Ovary (tissue), 9 donors: ENCODE results near the gene HYAL4. TPM values are rescaled to one million over a fixed set of nuclear protein-coding genes. Genes with fewer than 3 reads are reported as not detected.

Source experiments
- DNase-seq, 5 donors: peaks; one replicate each; pipeline ENCODE4 v3.0.0-alpha.2; 2019 to 2020
- H3K27ac ChIP-seq, 2 donors: fragments of 200-600 bp; one replicate each; pipeline versions ENCODE4 v1.5.1 to v1.8.0; 2019 to 2022
- H3K27me3 ChIP-seq: fragments of 200-600 bp; one replicate; pipeline ENCODE4 v1.8.0; 2022
- H3K36me3 ChIP-seq: fragments of 200-600 bp; sonication (generic); one replicate; pipeline ENCODE4 v1.5.1; 2019
- H3K4me1 ChIP-seq: one replicate; pipeline ENCODE4 v1.8.1; 2013; ENCODE audit warnings: mild to moderate bottlenecking, moderate library complexity; ENCODE audit not compliant: insufficient read depth
- H3K4me3 ChIP-seq: fragments of 200-600 bp; sonication (generic); one replicate; pipeline ENCODE4 v1.5.1; 2017
- H3K9me3 ChIP-seq, 2 donors: fragments of 200-600 bp in 1 of 2; sonication (generic) in 1 of 2; one replicate each; pipeline versions ENCODE4 v1.5.1 to v1.8.1; 2013 to 2019; ENCODE audit warnings: mild to moderate bottlenecking in 1 of 2, moderate library complexity in 1 of 2
- EP300 ChIP-seq: sonication (generic); formaldehyde crosslinking; IDR thresholded peaks from one replicate; pipeline ENCODE4 v1.6.1; 2017; ENCODE audit warnings: antibody characterized with exemption
- POLR2A ChIP-seq: fragments of 450-650 bp; IDR thresholded peaks from one replicate; pipeline ENCODE4 v1.6.1; 2017; ENCODE audit warnings: antibody characterized with exemption, mild to moderate bottlenecking, moderate library complexity
- WGBS, 3 donors: extraction: QIAGEN DNeasy Blood & Tissue Kit in 1 of 3; methylation state at CpG; one replicate each; pipeline versions ENCODE4 v1.1.5 to v1.1.7; 2013 to 2017; 5-methylcytosine and 5-hydroxymethylcytosine counted together
- intact Hi-C, 4 donors: fragments of 100-400 bp; cut with DNase I; formaldehyde crosslinking; loops; one replicate each; pipeline versions ENCODE4 v1.11.0 to v1.15.1; 2022 to 2023
- polyA plus RNA-seq, 2 donors: library from polyadenylated mRNA; stranded (reverse); fragments of 200-250 nt in 1 of 2; fragments of 350-450 nt in 1 of 2; fragmentation: Illumina TruSeq in 1 of 2; extraction: RNeasy Lipid Tissue Mini Kit (QIAGEN cat#74804) in 1 of 2; gene quantifications; one replicate each; pipeline ENCODE4 v1.2.3, GENCODE V29; 2013 to 2014
- total RNA-seq, 7 donors: library from RNA; depleted of rRNA in 2 of 7; stranded (reverse); fragments of >200 nt in 2 of 7; fragmentation: NEBNext Ultra II Directional in 3 of 7; extraction: Animal tissue kit (Norgen Biotek cat#: 25700) in 3 of 7; gene quantifications; one replicate each; pipeline versions ENCODE4 v1.1.0 to v1.2.4, GENCODE V29; 2016 to 2023
- TF ChIP-seq, protein P1 (sequence below), 3 donors: fragments of 450-650 bp in 2 of 3; fragments of 200-600 bp in 1 of 3; IDR thresholded peaks; one replicate each; pipeline versions ENCODE4 v1.5.1 to v1.8.0; 2016 to 2022; ENCODE audit warnings: antibody characterized with exemption in 3 of 3, mild to moderate bottlenecking in 1 of 3
- donor health status: DM: no; HTN: no; CAD: no; lungs with moderate emphysema.
- donor health status: DM: no; HTN: no; CAD: no.
- donor health status: Bipolar disorder and iron deficiency.
- donor health status: DM: yes; HTN: yes; CAD: no.
- donor health status: DM: no; HTN: no; CAD: no.
- donor health status: DM: yes; HTN: yes; CAD: no.

HYAL4 gene
- total and polyA plus RNA-seq, 9 donors: 0.20 TPM; not detected in 8

GRCh38 chr7:123821320-123821719 is 23.6 kb upstream of the HYAL4 start:
- Histone ChIP-seq H3K36me3 (no peaks in the 10 kb centered on the region), H3K27me3 (no peaks in the 10 kb centered on the region), H3K4me1 (no peaks in the 10 kb centered on the region), H3K27ac (no peak overlapping the region), H3K4me3 (no peak overlapping the region), H3K9me3 (no peaks in the 10 kb centered on the region)
- 90 to 93% (median 90%) methylated on average over 1 of the region's 1 CpG for WGBS, 3 donors
- TF ChIP-seq EP300: no peak
- TF ChIP-seq, protein P1, sequence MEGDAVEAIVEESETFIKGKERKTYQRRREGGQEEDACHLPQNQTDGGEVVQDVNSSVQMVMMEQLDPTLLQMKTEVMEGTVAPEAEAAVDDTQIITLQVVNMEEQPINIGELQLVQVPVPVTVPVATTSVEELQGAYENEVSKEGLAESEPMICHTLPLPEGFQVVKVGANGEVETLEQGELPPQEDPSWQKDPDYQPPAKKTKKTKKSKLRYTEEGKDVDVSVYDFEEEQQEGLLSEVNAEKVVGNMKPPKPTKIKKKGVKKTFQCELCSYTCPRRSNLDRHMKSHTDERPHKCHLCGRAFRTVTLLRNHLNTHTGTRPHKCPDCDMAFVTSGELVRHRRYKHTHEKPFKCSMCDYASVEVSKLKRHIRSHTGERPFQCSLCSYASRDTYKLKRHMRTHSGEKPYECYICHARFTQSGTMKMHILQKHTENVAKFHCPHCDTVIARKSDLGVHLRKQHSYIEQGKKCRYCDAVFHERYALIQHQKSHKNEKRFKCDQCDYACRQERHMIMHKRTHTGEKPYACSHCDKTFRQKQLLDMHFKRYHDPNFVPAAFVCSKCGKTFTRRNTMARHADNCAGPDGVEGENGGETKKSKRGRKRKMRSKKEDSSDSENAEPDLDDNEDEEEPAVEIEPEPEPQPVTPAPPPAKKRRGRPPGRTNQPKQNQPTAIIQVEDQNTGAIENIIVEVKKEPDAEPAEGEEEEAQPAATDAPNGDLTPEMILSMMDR (IDR thresholded peaks at IDR 0.05): no peak
- intact Hi-C loops: no loop called here
- no peak for DNase-seq

DNA sequence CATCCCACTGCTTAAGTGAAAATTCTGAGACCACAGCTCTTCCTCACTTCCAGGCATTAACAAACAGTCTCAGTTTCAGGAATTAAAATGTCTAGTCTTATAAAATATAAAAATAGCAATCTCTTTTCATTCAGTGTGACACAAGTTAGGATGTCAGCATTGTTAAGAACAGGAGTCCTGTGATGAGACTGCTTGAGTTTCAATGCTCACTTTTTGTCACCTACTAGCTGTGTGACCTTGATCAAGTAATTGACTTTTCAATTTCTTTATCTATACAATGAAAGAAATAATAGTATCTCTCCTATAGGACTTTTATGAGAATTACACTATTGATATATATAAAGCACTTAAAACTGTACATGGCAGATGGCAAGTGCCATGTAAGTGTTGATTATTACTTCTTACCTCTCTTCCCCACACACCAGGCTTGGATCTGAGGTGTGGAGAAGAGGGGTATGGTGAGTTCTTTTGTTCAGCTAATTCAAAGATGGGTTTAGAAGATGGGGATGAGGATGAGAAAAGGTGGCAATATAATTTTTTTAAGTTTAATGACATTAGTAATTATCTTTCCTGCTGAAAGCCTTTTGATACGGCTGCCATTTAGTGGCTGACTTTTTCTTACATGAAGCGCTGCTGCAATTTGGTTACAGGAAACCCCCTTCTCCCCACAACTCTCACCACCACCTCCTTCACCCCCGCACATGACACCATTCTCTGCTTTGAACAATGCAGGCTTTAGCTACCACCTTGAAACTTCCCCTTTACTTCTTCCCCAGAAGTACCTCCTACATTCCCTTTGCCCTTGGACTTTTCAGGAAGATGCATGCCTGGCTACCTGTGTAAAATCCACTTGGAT is 20.8 kb upstream of the HYAL4 start:
- H3K27me3 ChIP-seq: no peaks in the 10 kb centered on the region
- no peak overlapping the region for H3K4me3 ChIP-seq
- TF ChIP-seq POLR2A (no peak), EP300 (no peak)
- TF ChIP-seq, protein P1 (IDR thresholded peaks at IDR 0.05): no peak
- no peaks in the 10 kb centered on the region for H3K4me1 ChIP-seq
- no peak overlapping the region for H3K27ac ChIP-seq
- 90 to 94% (median 93%) methylated on average over 3 of the region's 3 CpGs for WGBS, 3 donors
- H3K36me3 ChIP-seq: no peaks in the 10 kb centered on the region
- no peak for DNase-seq
- no peaks in the 10 kb centered on the region for H3K9me3 ChIP-seq
- intact Hi-C loops: no loop called here

DNA sequence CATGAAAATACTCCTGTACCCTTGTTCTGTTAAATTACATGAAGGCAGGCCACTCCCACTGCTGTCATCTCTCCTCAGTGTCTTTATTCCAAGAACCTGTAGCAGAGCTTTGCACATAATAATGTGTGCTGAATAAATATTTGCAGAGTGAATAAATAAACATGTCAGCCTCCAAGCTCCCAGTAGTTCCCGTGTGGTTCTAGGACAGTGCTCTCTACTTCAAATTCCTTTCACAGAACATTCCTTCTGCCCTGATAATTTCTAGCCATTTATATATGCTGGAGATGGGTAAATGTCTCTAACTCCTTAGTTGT is 20.3 kb upstream of the HYAL4 start:
- WGBS, 3 donors: 18 to 26% (median 24%) methylated on average over 1 of the region's 1 CpG
- TF ChIP-seq POLR2A: no peak
- no peak for TF ChIP-seq EP300
- TF ChIP-seq, protein P1 (IDR thresholded peaks at IDR 0.05): no peak
- Histone ChIP-seq H3K9me3 (no peaks in the 10 kb centered on the region), H3K4me3 (no peak overlapping the region), H3K27me3 (no peaks in the 10 kb centered on the region), H3K4me1 (no peaks in the 10 kb centered on the region), H3K27ac (no peak overlapping the region), H3K36me3 (no peaks in the 10 kb centered on the region)
- no peak for DNase-seq
- intact Hi-C loops: no loop called here

DNA sequence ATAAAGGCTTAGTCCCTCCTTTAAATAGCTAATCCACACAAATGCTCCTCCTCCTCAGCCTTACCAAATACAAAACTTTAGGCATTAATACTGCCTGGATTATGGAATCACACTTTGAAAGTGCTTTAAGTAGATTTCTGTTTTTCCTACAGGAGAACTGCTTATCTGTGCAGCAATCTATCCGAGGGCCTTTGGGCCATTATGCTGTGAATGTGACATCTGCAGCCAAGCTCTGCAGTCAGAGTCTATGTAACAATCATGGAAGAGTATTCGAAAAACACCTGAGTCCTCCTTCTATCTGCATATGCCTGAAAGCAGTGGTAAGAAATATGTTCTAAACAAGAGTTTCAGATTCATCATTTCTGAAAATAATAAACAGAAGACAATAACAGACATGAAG is 16.2 kb upstream of the HYAL4 start:
- no peak for DNase-seq
- H3K4me3 ChIP-seq: no peak overlapping the region
- no peaks in the 10 kb centered on the region for H3K9me3 ChIP-seq
- H3K36me3 ChIP-seq: no peaks in the 10 kb centered on the region
- WGBS, 3 donors: 59 to 78% (median 66%) methylated on average over 2 of the region's 2 CpGs
- H3K27me3 ChIP-seq: no peaks in the 10 kb centered on the region
- no peak overlapping the region for H3K27ac ChIP-seq
- TF ChIP-seq EP300: no peak
- TF ChIP-seq POLR2A: no peak
- TF ChIP-seq, protein P1 (IDR thresholded peaks at IDR 0.05): no peak
- H3K4me1 ChIP-seq: no peaks in the 10 kb centered on the region
- intact Hi-C loops: no loop called here
